ENCODE measurements around the gene CAV2. TPM values are rescaled to one million over a fixed set of nuclear protein-coding genes. Genes with fewer than 3 reads are reported as not detected.

Gene CAV2, protein sequence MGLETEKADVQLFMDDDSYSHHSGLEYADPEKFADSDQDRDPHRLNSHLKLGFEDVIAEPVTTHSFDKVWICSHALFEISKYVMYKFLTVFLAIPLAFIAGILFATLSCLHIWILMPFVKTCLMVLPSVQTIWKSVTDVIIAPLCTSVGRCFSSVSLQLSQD
- total RNA-seq: 130 and 224 TPM in 2 replicates

DNA sequence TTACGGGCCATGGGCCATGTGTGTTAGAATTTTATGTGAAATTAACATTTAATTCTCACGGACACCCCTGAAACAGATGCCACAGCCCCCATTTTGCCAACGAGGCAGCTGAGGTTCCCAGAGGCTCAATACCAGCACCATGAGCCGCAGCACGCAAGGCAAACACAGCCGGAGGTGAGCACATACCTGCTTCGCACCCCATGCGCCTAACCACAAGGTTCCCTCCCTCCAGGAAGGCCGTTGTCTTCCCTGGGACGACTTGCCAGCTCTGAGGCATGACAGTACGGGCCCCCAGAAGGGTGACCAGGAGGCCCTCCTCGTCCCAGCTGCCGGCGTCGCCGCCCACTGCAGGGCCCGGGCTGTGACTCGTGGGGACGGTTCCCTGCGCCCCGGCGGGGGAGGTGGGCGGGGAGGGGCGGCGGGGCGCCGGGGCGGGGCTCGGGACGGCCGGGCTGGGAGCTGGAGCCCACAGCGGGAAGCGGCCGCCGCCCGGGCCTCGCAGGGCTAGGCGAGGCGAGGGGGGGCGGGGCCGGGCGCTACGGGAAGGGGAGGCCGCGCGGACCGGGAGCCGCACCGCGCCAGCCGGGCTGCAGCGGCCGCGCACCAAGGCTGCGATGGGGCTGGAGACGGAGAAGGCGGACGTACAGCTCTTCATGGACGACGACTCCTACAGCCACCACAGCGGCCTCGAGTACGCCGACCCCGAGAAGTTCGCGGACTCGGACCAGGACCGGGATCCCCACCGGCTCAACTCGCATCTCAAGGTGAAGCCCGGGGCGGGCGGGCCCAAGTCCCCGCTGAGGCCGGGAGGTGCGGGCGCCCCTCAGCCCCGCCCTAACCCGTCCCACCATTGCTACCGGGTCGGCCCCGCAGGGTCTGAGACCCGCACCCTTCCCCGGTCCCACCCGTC, at the start of gene CAV2:
Gene CAV2, plus strand, starts transcription at position 571 of the 910 bp plus-strand sequence. Its CDS starts 44 bp downstream, at position 615.
- TF ChIP-seq, protein P1, sequence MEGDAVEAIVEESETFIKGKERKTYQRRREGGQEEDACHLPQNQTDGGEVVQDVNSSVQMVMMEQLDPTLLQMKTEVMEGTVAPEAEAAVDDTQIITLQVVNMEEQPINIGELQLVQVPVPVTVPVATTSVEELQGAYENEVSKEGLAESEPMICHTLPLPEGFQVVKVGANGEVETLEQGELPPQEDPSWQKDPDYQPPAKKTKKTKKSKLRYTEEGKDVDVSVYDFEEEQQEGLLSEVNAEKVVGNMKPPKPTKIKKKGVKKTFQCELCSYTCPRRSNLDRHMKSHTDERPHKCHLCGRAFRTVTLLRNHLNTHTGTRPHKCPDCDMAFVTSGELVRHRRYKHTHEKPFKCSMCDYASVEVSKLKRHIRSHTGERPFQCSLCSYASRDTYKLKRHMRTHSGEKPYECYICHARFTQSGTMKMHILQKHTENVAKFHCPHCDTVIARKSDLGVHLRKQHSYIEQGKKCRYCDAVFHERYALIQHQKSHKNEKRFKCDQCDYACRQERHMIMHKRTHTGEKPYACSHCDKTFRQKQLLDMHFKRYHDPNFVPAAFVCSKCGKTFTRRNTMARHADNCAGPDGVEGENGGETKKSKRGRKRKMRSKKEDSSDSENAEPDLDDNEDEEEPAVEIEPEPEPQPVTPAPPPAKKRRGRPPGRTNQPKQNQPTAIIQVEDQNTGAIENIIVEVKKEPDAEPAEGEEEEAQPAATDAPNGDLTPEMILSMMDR (IDR thresholded peaks at IDR 0.05; ENCODE audit: insufficient read depth, low read depth, low read length): no peak
- DNase-seq (ENCODE audit: low read depth): peak; percentile 57
- H3K4me3 ChIP-seq (ENCODE audit: low read depth, low read length): peak within 1 kb of the TSS; percentile 66

DNA sequence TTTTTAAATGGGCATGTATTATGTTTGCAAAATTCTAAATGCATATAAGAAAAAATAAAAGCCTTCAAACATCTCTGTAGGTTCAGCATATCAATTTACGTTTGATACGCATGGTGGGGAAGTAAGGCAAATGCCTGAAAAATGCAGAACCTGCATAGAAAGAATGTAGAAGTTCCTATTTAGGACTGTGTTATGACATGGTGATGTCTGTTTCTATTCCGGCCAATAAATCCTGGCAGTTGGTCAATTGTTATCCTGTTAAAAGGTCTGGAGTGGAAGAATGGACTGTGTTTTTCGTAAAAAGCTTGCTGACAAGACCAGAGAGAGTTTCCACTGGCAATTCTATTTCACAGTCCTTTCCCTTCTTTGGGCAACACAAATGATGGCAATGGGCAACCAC, 49.6 kb upstream of the CAV2 start:
- H3K4me3 ChIP-seq (ENCODE audit: low read depth, low read length): no peak overlapping the region
- peak; percentile 50 for DNase-seq (ENCODE audit: low read depth)
- TF ChIP-seq, protein P1 (IDR thresholded peaks at IDR 0.05; ENCODE audit: insufficient read depth, low read depth, low read length): no peak

- H3K4me3 ChIP-seq (ENCODE audit: low read depth, low read length): no peak overlapping the region
- TF ChIP-seq, protein P1 (IDR thresholded peaks at IDR 0.05; ENCODE audit: insufficient read depth, low read depth, low read length): no peak
- no peak for DNase-seq (ENCODE audit: low read depth)
Observed at GRCh38 chr7:116451957-116452729, 47.4 kb upstream of the CAV2 start.

DNA sequence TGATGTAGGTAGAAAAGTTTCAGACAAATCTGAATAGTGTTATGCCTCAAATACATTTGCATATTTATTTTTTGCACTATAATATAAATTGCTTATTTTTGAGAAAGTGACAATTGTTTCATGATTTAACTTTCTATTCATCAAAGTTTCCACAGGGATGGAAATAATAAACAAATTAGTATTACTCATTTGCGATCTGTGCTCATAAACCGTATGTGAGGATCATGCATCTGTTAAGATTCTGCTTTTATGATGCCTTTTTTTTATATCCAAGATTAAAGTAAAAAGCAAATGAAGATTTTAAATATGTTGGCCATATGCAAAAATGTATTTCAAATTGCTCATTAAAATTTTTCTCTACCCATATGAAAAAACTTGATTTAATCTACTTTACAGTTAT, 45.2 kb upstream of the CAV2 start:
- H3K4me3 ChIP-seq (ENCODE audit: low read depth, low read length): no peak overlapping the region
- no peak for DNase-seq (ENCODE audit: low read depth)
- TF ChIP-seq, protein P1 (IDR thresholded peaks at IDR 0.05; ENCODE audit: insufficient read depth, low read depth, low read length): no peak

- TF ChIP-seq, protein P1 (IDR thresholded peaks at IDR 0.05; ENCODE audit: insufficient read depth, low read depth, low read length): no peak
- DNase-seq (ENCODE audit: low read depth): peak; percentile 39
- H3K4me3 ChIP-seq (ENCODE audit: low read depth, low read length): no peak overlapping the region
Observed at GRCh38 chr7:116455009-116455408, 44.5 kb upstream of the CAV2 start.

- TF ChIP-seq, protein P1 (IDR thresholded peaks at IDR 0.05; ENCODE audit: insufficient read depth, low read depth, low read length): no peak
- DNase-seq (ENCODE audit: low read depth): no peak
- no peak overlapping the region for H3K4me3 ChIP-seq (ENCODE audit: low read depth, low read length)
Observed at GRCh38 chr7:116455499-116455898, 44.0 kb upstream of the CAV2 start.
